ENCODE results near the gene FSIP1.

FSIP1 gene

GRCh38 chr15:39736412-39737195, 46.0 kb downstream of the FSIP1 start:
- TF ChIP-seq TAF1 (IDR thresholded peaks at IDR 0.05; ENCODE audit: low read depth, low read length) (no peak), SPI1 (IDR thresholded peaks at IDR 0.05; ENCODE audit: low read depth, low read length) (no peak), POU2F2 (IDR thresholded peaks at IDR 0.05; ENCODE audit: low read depth, low read length) (no peak), POLR2AphosphoS5 (IDR thresholded peaks at IDR 0.05; ENCODE audit: low read depth, low read length) (no peak), PAX5 (IDR thresholded peaks at IDR 0.05; ENCODE audit: insufficient read depth, low read length, severe bottlenecking) (no peak)
- FAIRE-seq, result no peak
- DNase-seq (ENCODE audit: insufficient read length, low spot score), result no peak

GRCh38 chr15:39735120-39735717, 47.4 kb downstream of the FSIP1 start:
- FAIRE-seq, result no peak

GRCh38 chr15:39731266-39731665, 51.4 kb downstream of the FSIP1 start:
- DNase-seq (ENCODE audit: insufficient read length, low spot score) (no peak), FAIRE-seq (no peak)
- TF ChIP-seq POU2F2 (IDR thresholded peaks at IDR 0.05; ENCODE audit: low read depth, low read length) (no peak), TAF1 (IDR thresholded peaks at IDR 0.05; ENCODE audit: low read depth, low read length) (no peak), POLR2AphosphoS5 (IDR thresholded peaks at IDR 0.05; ENCODE audit: low read depth, low read length) (no peak)

More at GRCh38 chr15:39735120-39735717, 47.4 kb downstream of the FSIP1 start:
- DNase-seq (ENCODE audit: insufficient read length, low spot score), result no peak
- no peak for TF ChIP-seq TAF1 (IDR thresholded peaks at IDR 0.05; ENCODE audit: low read depth, low read length)
- TF ChIP-seq PAX5 (IDR thresholded peaks at IDR 0.05; ENCODE audit: insufficient read depth, low read length, severe bottlenecking), result no peak
- TF ChIP-seq SPI1 (IDR thresholded peaks at IDR 0.05; ENCODE audit: low read depth, low read length), result no peak
- TF ChIP-seq POU2F2 (IDR thresholded peaks at IDR 0.05; ENCODE audit: low read depth, low read length), result no peak
- TF ChIP-seq POLR2AphosphoS5 (IDR thresholded peaks at IDR 0.05; ENCODE audit: low read depth, low read length), result no peak
- no peak for TF ChIP-seq POLR2A (IDR thresholded peaks at IDR 0.05; ENCODE audit: low read depth, low read length)

GRCh38 chr15:39730552-39730951, 52.1 kb downstream of the FSIP1 start:
- FAIRE-seq (no peak), DNase-seq (ENCODE audit: insufficient read length, low spot score) (no peak)

GRCh38 chr15:39729500-39729899, 53.1 kb downstream of the FSIP1 start:
- FAIRE-seq (no peak), DNase-seq (ENCODE audit: insufficient read length, low spot score) (no peak)

More at GRCh38 chr15:39730552-39730951, 52.1 kb downstream of the FSIP1 start:
- TF ChIP-seq POLR2AphosphoS5 (IDR thresholded peaks at IDR 0.05; ENCODE audit: low read depth, low read length), result no peak
- no peak for TF ChIP-seq POU2F2 (IDR thresholded peaks at IDR 0.05; ENCODE audit: low read depth, low read length)
- no peak for TF ChIP-seq TAF1 (IDR thresholded peaks at IDR 0.05; ENCODE audit: low read depth, low read length)
- no peak for TF ChIP-seq SPI1 (IDR thresholded peaks at IDR 0.05; ENCODE audit: low read depth, low read length)
- no peak for TF ChIP-seq PAX5 (IDR thresholded peaks at IDR 0.05; ENCODE audit: insufficient read depth, low read length, severe bottlenecking)
- no peak for TF ChIP-seq POLR2A (IDR thresholded peaks at IDR 0.05; ENCODE audit: low read depth, low read length)

GRCh38 chr15:39728845-39729244, 53.8 kb downstream of the FSIP1 start:
- DNase-seq (ENCODE audit: insufficient read length, low spot score) (no peak), FAIRE-seq (no peak)
- TF ChIP-seq TAF1 (IDR thresholded peaks at IDR 0.05; ENCODE audit: low read depth, low read length), result no peak
- no peak for TF ChIP-seq POLR2A (IDR thresholded peaks at IDR 0.05; ENCODE audit: low read depth, low read length)
- no peak for TF ChIP-seq SPI1 (IDR thresholded peaks at IDR 0.05; ENCODE audit: low read depth, low read length)
- no peak for TF ChIP-seq POU2F2 (IDR thresholded peaks at IDR 0.05; ENCODE audit: low read depth, low read length)
- no peak for TF ChIP-seq PAX5 (IDR thresholded peaks at IDR 0.05; ENCODE audit: insufficient read depth, low read length, severe bottlenecking)

More at GRCh38 chr15:39729500-39729899, 53.1 kb downstream of the FSIP1 start:
- TF ChIP-seq POU2F2 (IDR thresholded peaks at IDR 0.05; ENCODE audit: low read depth, low read length) (no peak), PAX5 (IDR thresholded peaks at IDR 0.05; ENCODE audit: insufficient read depth, low read length, severe bottlenecking) (no peak), POLR2AphosphoS5 (IDR thresholded peaks at IDR 0.05; ENCODE audit: low read depth, low read length) (no peak), TAF1 (IDR thresholded peaks at IDR 0.05; ENCODE audit: low read depth, low read length) (no peak), POLR2A (IDR thresholded peaks at IDR 0.05; ENCODE audit: low read depth, low read length) (no peak), SPI1 (IDR thresholded peaks at IDR 0.05; ENCODE audit: low read depth, low read length) (no peak)

- FAIRE-seq (no peak), DNase-seq (ENCODE audit: insufficient read length, low spot score) (no peak)
- TF ChIP-seq POLR2AphosphoS5 (IDR thresholded peaks at IDR 0.05; ENCODE audit: low read depth, low read length), result no peak
- TF ChIP-seq POU2F2 (IDR thresholded peaks at IDR 0.05; ENCODE audit: low read depth, low read length), result no peak
- no peak for TF ChIP-seq POLR2A (IDR thresholded peaks at IDR 0.05; ENCODE audit: low read depth, low read length)
- TF ChIP-seq TAF1 (IDR thresholded peaks at IDR 0.05; ENCODE audit: low read depth, low read length), result no peak
- no peak for TF ChIP-seq PAX5 (IDR thresholded peaks at IDR 0.05; ENCODE audit: insufficient read depth, low read length, severe bottlenecking)
- TF ChIP-seq SPI1 (IDR thresholded peaks at IDR 0.05; ENCODE audit: low read depth, low read length), result no peak
These were observed 60.7 kb downstream of the FSIP1 start for GRCh38 chr15:39721893-39722292.

- FAIRE-seq, result no peak
- TF ChIP-seq PAX5 (IDR thresholded peaks at IDR 0.05; ENCODE audit: insufficient read depth, low read length, severe bottlenecking) (no peak), SPI1 (IDR thresholded peaks at IDR 0.05; ENCODE audit: low read depth, low read length) (no peak), TAF1 (IDR thresholded peaks at IDR 0.05; ENCODE audit: low read depth, low read length) (no peak), POLR2A (IDR thresholded peaks at IDR 0.05; ENCODE audit: low read depth, low read length) (no peak), POLR2AphosphoS5 (IDR thresholded peaks at IDR 0.05; ENCODE audit: low read depth, low read length) (no peak), POU2F2 (IDR thresholded peaks at IDR 0.05; ENCODE audit: low read depth, low read length) (no peak)
These were observed 61.7 kb downstream of the FSIP1 start for GRCh38 chr15:39720621-39721611.

GRCh38 chr15:39720081-39720480, 62.6 kb downstream of the FSIP1 start:
- DNase-seq (ENCODE audit: insufficient read length, low spot score), result no peak
- FAIRE-seq, result no peak
- TF ChIP-seq POLR2AphosphoS5 (IDR thresholded peaks at IDR 0.05; ENCODE audit: low read depth, low read length), result no peak

More at GRCh38 chr15:39720621-39721611, 61.7 kb downstream of the FSIP1 start:
- no peak for DNase-seq (ENCODE audit: insufficient read length, low spot score)
